GM04503 (cell line): ENCODE measurements around the gene SEC24D.

Experiments
- DNase-seq: peaks from one replicate; pipeline ENCODE4 v3.0.0-alpha.2; 2012; ENCODE audit warnings: low read depth

Gene SEC24D

DNA sequence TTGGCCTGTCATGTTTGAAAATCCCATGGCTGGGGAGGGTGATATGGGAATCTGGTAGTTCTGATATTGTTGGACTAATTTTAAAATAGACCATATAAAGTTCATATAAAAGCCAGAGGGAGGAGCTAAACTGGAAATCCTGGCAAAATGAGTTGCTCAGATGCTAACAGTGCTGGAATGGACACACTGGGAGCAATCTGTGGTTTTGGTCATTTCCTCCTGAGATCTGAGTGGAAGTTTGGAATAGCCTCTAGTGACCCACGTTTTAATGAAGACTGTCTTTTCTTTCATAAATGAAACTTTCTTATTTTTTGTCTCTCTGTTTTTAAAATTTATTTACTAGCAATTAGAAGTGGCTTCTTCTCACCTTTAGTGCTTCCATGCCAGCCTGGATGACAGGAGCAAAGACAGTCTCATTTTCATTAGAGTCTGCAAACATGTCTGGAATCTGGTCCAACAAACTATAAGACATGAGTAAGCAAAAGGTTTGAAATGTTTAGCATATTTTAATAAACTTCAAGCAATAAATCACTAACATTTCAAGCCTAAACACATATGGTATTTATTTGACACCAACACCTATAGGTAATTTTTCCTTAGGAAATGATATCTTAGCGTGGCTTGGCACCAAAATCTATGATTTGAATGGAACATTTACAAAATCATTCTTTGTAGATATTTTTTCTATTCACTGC, 84.2 kb downstream of the SEC24D start:
- DNase-seq: no peak

DNA sequence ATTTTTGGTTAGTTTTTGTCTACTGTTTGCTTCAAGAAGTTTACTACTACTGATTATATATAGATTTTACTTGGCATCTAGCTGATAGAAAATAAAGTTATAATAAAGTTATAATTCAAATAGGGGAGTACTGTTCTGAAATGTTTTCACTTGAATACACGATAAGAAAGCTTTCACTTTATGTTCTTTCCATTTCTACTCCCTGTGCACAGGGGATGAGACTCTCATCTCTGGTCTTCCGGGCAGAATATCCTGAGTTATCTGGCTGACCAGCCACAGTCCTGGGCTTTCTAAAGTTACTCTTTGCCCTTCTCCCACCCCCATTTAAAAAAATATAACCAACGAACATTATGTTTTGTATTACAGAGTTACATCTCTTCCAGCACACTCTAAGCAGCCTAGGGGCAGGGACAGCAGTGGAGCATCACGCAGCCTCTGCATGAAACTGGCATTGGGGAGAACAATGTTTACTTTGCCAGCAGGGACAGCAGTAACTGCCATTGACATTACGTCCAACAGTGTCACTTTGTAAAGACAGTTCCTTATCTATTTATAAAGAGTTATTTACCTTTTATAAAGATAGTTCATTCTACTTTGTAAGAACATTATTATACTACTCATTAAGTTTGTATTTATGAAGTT, 86.5 kb downstream of the SEC24D start:
- DNase-seq: no peak

DNA sequence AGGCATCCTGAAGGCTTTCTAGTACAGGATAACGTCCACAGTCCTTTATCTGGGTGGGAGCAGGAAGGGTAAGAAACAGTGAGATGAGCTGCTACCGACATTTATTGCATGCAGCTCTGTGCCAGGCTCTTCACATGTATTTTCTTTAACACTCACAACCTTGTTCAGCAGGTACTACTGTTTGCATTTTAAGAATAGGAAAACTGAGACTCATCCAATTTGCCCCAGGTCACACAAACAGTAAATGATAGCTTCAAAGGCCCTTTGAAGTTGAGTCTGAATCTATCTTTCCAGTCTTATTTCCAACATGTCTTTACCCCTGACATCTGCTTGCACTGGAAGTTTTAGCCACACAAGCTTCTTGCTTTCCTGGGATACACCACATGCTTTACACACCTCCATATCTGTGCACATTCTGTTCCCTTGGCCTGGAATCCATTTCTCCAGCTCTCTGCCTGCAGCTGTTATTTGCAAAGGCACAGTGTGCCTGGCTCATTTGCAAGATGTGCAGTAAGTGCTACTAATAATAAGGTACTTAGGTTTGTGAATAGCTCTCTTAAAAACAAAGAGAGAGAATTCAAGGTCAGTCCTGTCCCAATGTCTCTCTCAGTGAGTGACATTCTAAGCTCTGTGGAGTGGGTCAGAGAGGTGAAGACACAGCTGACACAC, 89.5 kb downstream of the SEC24D start:
- no peak for DNase-seq

- DNase-seq: no peak
Observed at GRCh38 chr4:118745357-118745756, 90.6 kb downstream of the SEC24D start.

DNA sequence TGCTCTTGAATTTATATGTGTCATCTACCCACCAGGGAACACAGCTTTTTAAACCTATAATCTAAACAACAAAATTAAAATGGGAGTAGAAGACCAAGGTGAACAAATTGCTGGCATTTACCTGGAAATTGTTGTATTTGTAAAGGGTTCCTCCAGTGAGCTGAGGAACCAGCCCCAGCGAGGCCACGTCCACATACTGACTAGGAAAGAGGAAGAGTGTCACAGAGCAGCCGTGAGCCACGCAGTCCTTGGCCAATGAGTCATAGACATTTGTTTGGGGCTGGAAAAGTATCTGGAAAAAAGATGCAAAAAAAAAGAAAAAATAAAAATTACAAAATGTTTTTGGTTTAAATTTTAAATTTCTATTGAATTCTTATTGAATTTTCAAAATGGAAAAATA, 92.1 kb downstream of the SEC24D start:
- DNase-seq: no peak

GRCh38 chr4:118742050-118742449, 93.9 kb downstream of the SEC24D start:
- no peak for DNase-seq

DNA sequence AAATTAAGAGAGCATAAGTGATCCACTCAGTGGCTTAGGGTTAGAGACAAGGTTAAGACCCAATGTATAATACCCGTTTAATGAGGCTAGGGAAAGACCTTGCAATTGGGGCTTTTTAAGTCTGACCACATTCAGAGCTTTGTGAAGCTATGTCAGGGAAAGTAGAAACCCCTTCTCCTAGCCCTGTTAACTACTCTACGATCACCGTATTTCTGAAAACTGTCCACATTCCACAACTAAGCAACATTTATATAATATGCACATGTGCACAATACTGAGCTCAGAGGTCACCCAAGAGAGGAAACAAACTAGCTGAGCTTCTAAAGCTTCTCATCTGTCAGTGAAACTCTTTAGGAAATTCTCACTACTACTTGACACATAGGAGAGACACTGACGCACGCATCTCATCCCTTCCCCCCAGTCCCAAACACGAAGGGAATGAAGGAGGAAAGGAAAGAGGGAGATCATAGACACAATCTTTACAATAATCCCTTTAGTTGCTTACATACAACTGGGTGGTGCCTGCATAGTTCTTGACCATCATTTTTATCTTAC, 94.5 kb downstream of the SEC24D start:
- DNase-seq: no peak

GRCh38 chr4:118740869-118741268, 95.1 kb downstream of the SEC24D start:
- no peak for DNase-seq

GRCh38 chr4:118739022-118739713, 96.8 kb downstream of the SEC24D start:
- DNase-seq: no peak

- no peak for DNase-seq
Observed at GRCh38 chr4:118738090-118738489, 97.8 kb downstream of the SEC24D start.

GRCh38 chr4:118736900-118737299, 99.0 kb downstream of the SEC24D start:
- no peak for DNase-seq

GRCh38 chr4:118734491-118735205, 101.3 kb downstream of the SEC24D start:
- DNase-seq: no peak

DNA sequence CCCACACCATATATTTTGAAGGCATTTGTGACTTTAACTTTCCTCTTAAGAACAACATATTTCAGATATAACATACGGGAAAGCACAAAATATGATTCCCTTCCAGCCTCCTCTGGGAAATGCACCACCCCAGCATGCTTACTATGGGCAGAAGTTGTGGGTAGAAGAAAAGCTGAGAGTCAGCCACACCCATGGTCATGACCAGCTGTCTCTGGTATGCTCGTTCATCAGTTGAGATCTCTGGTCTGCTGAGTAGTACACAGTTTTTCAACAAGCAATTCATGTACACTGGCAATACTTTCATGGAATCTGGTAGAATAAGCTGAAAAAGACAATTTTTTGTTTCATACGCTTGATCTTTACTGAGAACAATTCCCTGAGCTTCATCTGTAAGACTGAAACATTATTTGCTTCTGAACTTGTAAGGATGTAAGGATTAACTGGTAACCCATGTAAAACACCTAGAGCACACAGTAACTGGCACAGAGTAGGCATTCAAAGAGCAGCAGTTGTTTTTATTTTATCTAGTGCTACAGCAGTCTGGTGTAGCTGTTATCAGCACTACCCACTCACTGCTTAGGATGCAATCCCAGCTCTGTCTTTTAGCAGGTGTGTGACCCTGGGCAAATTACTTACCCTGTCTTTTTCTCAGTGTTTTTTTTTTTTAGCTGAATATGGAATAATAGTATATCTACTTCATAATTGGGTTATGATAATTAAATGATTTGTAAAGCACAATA, 103.2 kb downstream of the SEC24D start:
- DNase-seq: no peak

- DNase-seq: no peak
Observed at GRCh38 chr4:118730683-118731082, 105.2 kb downstream of the SEC24D start.

DNA sequence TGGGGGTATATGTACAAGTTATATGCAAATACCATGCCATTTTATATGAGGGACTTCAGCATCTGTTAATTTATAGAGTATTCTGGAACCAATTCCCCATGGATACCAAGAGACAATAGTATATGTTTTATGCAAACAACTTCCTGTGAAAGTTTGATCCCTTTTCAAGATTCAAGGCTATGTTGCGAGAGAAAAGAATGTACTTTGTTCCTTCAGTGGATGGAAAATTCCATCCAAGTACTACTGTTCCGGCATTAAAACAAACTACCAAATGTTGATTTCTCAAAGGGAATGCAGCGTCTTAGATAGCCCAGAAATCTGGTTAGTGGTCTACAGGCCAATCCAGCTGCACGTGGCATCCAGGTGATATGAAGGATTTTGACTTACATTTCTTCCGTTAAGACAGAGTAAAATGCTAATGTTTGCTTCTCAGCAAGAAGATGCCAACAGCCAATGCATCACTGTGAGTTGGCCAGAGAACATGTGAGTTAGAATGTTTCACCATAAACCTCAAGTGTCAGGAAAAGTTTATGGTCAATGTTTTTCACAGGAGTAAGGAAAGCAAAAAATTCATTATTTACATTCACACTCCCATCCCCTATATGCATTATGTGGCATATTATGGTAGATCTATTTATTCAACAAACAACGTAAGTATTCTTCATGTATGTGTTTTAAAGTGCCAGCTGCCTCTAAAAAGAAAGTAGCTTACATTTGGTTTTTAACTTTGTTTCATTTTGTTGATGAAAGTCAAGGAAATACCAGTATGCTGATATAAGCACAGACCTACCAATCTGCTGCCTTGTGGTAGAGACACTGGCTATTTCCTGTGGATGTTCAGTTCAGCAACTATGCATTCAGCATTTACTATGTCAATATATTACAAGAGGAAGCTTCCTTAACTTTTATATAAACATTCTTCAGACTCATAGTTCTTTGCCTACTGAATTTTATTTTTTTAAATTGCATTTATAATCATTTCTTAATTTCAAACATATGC, 106.3 kb downstream of the SEC24D start:
- DNase-seq: no peak

GRCh38 chr4:118727360-118727759, 108.6 kb downstream of the SEC24D start:
- DNase-seq: no peak

DNA sequence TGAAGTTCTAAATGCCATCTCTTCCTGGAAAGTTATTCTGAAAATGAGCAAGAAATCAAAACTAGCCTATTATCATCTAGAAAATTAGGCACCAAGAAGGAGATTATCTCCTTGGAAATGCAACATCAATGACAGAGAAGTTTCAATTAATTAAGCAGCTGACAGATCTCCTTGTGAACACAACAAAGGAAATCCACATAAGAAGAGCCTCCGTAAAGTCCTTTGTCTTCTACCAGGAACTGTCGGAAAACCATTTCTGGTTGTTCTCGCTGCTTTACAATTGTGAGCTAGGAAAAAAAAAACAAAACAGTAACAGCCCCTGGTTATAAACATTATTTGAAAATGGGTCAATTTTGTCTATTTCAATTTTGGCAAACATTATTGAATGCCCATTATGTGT, 112.6 kb downstream of the SEC24D start:
- DNase-seq: no peak

- DNase-seq: no peak
Observed at GRCh38 chr4:118721752-118722151, 114.2 kb downstream of the SEC24D start.

- DNase-seq: no peak
Observed at GRCh38 chr4:118718511-118719170, 117.3 kb downstream of the SEC24D start.
